CD8-positive, alpha-beta memory T cell (primary cell): ENCODE results near the gene PSORS1C2. TPM values are rescaled to one million over a fixed set of nuclear protein-coding genes. Genes with fewer than 3 reads are reported as not detected.

Experiments used
- CTCF ChIA-PET: fragments of 350-600 bp; sonication (Branson Sonifier 250); formaldehyde crosslinking; loops from one replicate; lab custom pipeline; 2021; ENCODE audit warnings: antibody characterized with exemption; lab: Charles Lee
- POLR2A ChIA-PET: fragments of 350-600 bp; sonication (Branson Sonifier 250); formaldehyde crosslinking; loops from one replicate; lab custom pipeline; 2021; ENCODE audit warnings: antibody characterized with exemption; lab: Charles Lee
- DNase-seq, 5 donors: peaks; one replicate each; pipeline versions ENCODE4 v3.0.0 to v3.0.0-alpha.2; 2020 to 2022; ENCODE audit warnings: mixed read lengths in 1 of 5
- H3K27ac ChIP-seq: one replicate; pipeline ENCODE4 v1.7.0; 2013; ENCODE audit warnings: low read depth, mild to moderate bottlenecking, low read length, moderate library complexity
- H3K27me3 ChIP-seq: 2 replicates; pipeline ENCODE4 v1.7.0; 2013; ENCODE audit warnings: low read length, mild to moderate bottlenecking; ENCODE audit not compliant: insufficient read depth, poor library complexity, severe bottlenecking
- H3K36me3 ChIP-seq: 2 replicates; pipeline ENCODE4 v1.7.0; 2013; ENCODE audit warnings: mild to moderate bottlenecking, low read length, moderate library complexity; ENCODE audit not compliant: insufficient read depth
- H3K4me1 ChIP-seq: 2 replicates; pipeline ENCODE4 v1.7.0; 2013; ENCODE audit warnings: mild to moderate bottlenecking, low read length, moderate library complexity; ENCODE audit not compliant: insufficient read depth
- H3K4me3 ChIP-seq: 2 replicates; pipeline ENCODE4 v1.7.0; 2013; ENCODE audit warnings: mild to moderate bottlenecking, low read length
- H3K9me3 ChIP-seq: 2 replicates; pipeline ENCODE4 v1.7.0; 2013; ENCODE audit warnings: mild to moderate bottlenecking, low read length
- H3K27ac Mint-ChIP-seq, 8 donors: one replicate each; pipeline ENCODE4 v1.8.0; 2020 to 2021; ENCODE audit warnings: mixed read lengths in 8 of 8, mild to moderate bottlenecking in 6 of 8, inconsistent platforms in 3 of 8, moderate library complexity in 3 of 8
- H3K27me3 Mint-ChIP-seq, 2 donors: one replicate each; pipeline ENCODE4 v1.8.0; 2020 to 2021; ENCODE audit warnings: mixed read lengths in 2 of 2, mild to moderate bottlenecking in 1 of 2, moderate library complexity in 1 of 2
- H3K36me3 Mint-ChIP-seq, 3 donors: one replicate each; pipeline ENCODE4 v1.8.0; 2020 to 2021; ENCODE audit warnings: mixed read lengths in 3 of 3, inconsistent platforms in 1 of 3, mild to moderate bottlenecking in 1 of 3
- H3K4me1 Mint-ChIP-seq, 3 donors: one replicate each; pipeline ENCODE4 v1.8.0; 2020 to 2021; ENCODE audit warnings: mixed read lengths in 3 of 3, inconsistent platforms in 1 of 3, mild to moderate bottlenecking in 1 of 3
- H3K4me3 Mint-ChIP-seq, 7 donors: one replicate each; pipeline ENCODE4 v1.8.0; 2020 to 2021; ENCODE audit warnings: mixed read lengths in 7 of 7, mild to moderate bottlenecking in 6 of 7, moderate library complexity in 4 of 7, inconsistent platforms in 2 of 7
- H3K9me3 Mint-ChIP-seq, 5 donors: one replicate each; pipeline ENCODE4 v1.8.0; 2020 to 2022; ENCODE audit warnings: mixed read lengths in 5 of 5, mild to moderate bottlenecking in 3 of 5, moderate library complexity in 2 of 5, inconsistent platforms in 1 of 5
- polyA plus RNA-seq: library from polyadenylated mRNA; unstranded; fragments of 300-500 nt; fragmentation: Illumina TruSeq; gene quantifications from one replicate; pipeline ENCODE4 v1.2.3, GENCODE V29; 2021
- total RNA-seq, 2 experiments: library from RNA; stranded (reverse); gene quantifications; one replicate each; pipeline ENCODE4 v1.2.3, GENCODE V29; 2021

PSORS1C2 gene
- total and polyA plus RNA-seq, 3 experiments from 2014 or later: not detected

DNA sequence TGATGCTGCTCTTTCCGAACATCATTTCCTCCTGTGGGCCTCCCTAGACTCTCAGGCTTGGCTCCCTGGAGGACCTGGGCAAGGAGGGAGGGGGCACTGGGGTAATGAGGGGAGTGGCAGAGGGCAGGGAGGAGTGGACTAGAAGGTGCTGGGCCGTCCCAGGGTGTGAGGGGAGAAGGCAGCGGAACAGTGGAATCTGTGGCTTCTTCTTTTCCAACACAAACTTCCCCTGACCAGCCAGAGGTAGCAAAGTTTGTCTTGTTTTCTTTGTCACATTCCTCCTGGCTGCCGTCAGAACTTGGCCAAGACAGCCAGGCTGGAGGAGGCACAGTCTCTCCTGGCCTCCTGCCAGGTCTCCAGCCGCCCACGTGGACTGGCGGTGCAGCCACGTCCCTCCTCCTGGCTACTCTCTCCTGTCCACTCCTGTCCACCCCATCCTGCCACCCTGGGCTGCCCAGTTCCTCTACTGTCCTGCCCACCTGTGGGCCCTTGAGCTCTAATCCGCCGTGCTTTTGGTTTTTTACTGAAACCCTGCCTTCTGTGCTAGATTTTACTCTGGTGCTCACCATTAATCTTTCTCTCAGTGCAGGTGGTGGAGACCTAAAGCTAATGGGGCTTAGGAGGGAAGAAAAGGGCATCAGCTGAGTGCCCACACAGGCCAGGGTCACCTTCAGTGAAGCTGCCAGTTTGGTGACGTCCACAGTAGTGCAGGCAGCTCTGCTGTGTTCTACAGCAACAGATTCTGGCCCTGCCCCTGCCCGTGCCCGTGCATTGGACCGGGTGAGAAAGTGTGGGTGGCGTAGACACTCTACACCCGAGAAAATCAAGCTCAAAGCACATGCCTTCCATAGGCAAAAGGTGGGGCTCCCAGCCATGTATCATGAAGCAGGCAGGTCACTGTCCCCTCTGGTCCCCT is 15.8 kb downstream of the PSORS1C2 start:
- Mint-ChIP-seq H3K36me3 (no peaks in the 10 kb centered on the region), H3K4me3 (peak overlapping the region in 1 of 7 donors; percentile 32), H3K27me3 (peaks cover 7 to 9% of the 10 kb centered on the region in 2 donors), H3K4me1 (peaks cover 2 to 3% (median 3%) of the 10 kb centered on the region in 3 donors), H3K9me3 (no peaks in the 10 kb centered on the region), H3K27ac (peak overlapping the region in 1 of 8 donors; percentile 50)
- no peaks in the 10 kb centered on the region for H3K36me3 ChIP-seq
- ChIA-PET CTCF (interaction anchor here (0.9 to 1.1 kb wide), 2 partner anchors 14 to 43 kb away, joined by 3 read pairs; no protein-coding TSS in a partner anchor), POLR2A (interaction anchor here (0.5 kb wide), 1 partner anchor 276 kb away, joined by 3 read pairs; no protein-coding TSS in a partner anchor)
- no peaks in the 10 kb centered on the region for H3K4me1 ChIP-seq
- H3K27me3 ChIP-seq: no peaks in the 10 kb centered on the region
- H3K4me3 ChIP-seq: no peak overlapping the region
- H3K27ac ChIP-seq: no peak overlapping the region
- DNase-seq: no peak
- no peaks in the 10 kb centered on the region for H3K9me3 ChIP-seq

DNA sequence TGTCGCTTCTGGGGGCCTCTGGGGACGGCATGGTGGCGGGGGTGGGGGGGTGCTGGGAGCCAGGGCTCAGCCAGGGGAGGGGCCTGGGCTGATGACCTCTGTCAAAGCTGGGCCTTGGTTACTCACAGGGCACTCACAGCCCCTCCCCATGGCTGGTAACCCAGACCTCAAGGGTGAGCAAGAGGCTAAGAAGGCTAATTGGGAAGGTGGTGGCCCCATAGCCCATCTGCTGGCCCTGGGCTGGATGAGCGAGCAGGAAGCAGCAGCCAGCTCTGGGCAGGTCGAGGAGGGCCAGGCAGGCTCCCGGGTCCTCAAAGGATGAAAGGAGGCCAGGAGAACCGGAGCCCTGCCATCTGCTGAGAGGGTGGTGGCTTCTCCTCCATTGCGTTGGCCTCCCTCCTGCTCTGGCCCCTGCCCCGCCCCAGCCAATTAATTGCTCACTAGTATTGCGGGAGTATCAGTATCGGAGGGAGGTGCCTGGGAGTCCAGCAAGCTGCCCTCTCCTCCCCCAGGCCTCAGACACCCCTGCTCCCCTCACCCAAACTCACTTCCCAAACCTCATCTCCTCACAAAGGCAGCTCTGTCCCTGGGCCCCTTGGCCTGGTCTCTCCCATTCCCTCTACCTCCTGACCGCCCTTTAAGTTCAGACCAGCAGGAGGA is 17.6 kb downstream of the PSORS1C2 start:
- DNase-seq: no peak
- no peak overlapping the region for H3K27ac ChIP-seq
- ChIA-PET CTCF (no interaction called here), POLR2A (no interaction called here)
- no peak overlapping the region for H3K4me3 Mint-ChIP-seq
- no peaks in the 10 kb centered on the region for H3K4me1 ChIP-seq
- no peaks in the 10 kb centered on the region for H3K36me3 ChIP-seq
- peaks cover 12% of the 10 kb centered on the region in 2 donors for H3K27me3 Mint-ChIP-seq
- H3K27me3 ChIP-seq: no peaks in the 10 kb centered on the region
- no peak overlapping the region for H3K4me3 ChIP-seq
- no peaks in the 10 kb centered on the region for H3K9me3 ChIP-seq
- H3K36me3 Mint-ChIP-seq: no peaks in the 10 kb centered on the region
- no peaks in the 10 kb centered on the region for H3K4me1 Mint-ChIP-seq
- H3K9me3 Mint-ChIP-seq: no peaks in the 10 kb centered on the region
- no peak overlapping the region for H3K27ac Mint-ChIP-seq

DNA sequence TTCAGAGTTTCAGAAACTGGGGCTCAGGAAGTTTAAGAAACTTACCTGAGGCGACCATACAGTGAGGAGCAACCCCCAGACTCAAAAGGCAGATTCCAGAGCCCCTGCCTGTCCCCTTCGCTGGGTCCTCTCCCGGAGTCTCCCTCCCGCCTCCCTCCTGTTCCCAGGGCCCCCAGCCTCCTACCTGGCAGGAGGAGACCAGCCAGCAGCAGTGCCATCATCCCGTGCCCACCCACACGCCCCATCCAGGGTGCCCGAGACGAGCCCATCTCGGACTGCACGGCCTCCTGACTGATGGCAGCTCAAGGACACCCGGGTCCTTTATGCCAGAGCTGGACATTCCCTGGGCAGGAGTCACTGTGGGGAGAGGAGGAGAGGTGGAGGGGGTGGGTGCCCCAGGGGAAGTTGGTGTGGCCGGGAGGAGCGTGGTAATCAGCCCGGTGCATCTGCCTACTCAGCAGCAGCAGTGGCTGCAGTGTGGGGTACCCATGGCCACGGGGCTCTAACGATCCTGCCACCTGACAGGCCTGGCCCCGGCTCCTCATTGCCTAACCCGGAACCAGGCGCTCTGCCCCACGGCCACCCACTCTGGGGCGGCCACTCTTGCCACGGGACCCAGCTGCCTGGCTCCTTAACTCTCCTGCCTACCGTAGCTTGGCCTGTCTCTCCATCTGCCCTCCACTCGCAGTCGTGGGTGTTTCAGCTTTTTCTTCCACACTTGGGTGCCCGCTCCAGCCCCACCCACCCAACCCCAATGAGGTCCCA is 18.5 kb downstream of the PSORS1C2 start, which contains the start of gene CDSN:
CDSN (minus strand) TSS at position 296 of the 765 bp plus-strand sequence; CDS start at position 269, 27 bp downstream.
- Histone ChIP-seq H3K27me3 (no peaks in the 10 kb centered on the region), H3K36me3 (no peaks in the 10 kb centered on the region), H3K27ac (no peak within 1 kb of the TSS), H3K4me1 (no peaks in the 10 kb centered on the region), H3K4me3 (no peak within 1 kb of the TSS), H3K9me3 (no peaks in the 10 kb centered on the region)
- ChIA-PET POLR2A (no interaction called here), CTCF (interaction anchor here (1.0 kb wide), 2 partner anchors 7 to 9 kb away, joined by 3 read pairs; no protein-coding TSS in a partner anchor)
- no peak within 1 kb of the TSS for H3K27ac Mint-ChIP-seq
- H3K4me3 Mint-ChIP-seq: no peak within 1 kb of the TSS
- H3K36me3 Mint-ChIP-seq: no peaks in the 10 kb centered on the region
- H3K4me1 Mint-ChIP-seq: peaks cover 0 to 3% (median 0%) of the 10 kb centered on the region in 3 donors
- no peak for DNase-seq
- peaks cover 19 to 20% of the 10 kb centered on the region in 2 donors for H3K27me3 Mint-ChIP-seq
- no peaks in the 10 kb centered on the region for H3K9me3 Mint-ChIP-seq

DNA sequence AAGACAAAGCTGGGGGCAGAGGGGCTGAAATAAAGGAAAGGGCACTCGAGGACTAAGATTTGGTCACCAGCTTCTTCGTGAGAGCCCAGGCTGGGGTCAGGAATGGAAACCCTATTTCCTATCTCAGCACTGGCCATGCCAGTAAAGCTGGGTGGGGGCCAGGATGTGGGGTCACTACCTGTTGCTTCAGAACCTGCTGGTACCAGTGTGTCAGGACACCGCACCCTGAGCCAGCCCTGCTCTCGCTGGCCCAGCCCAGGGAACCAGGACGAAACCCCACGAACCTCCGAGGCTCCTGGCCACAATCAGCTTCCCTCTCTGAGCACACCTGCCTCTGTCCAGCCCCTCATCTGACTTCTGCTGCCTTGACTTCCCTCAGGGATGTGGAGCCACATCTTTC is 20.7 kb downstream of the PSORS1C2 start:
- no peak overlapping the region for H3K27ac ChIP-seq
- Mint-ChIP-seq H3K4me1 (peaks cover 0 to 5% (median 3%) of the 10 kb centered on the region in 3 donors), H3K36me3 (no peaks in the 10 kb centered on the region), H3K27ac (no peak overlapping the region), H3K27me3 (peaks cover 21 to 28% of the 10 kb centered on the region in 2 donors), H3K4me3 (no peak overlapping the region), H3K9me3 (no peaks in the 10 kb centered on the region)
- H3K9me3 ChIP-seq: no peaks in the 10 kb centered on the region
- H3K27me3 ChIP-seq: no peaks in the 10 kb centered on the region
- H3K36me3 ChIP-seq: no peaks in the 10 kb centered on the region
- no peak for DNase-seq
- CTCF ChIA-PET: interaction anchor here (0.7 to 1.1 kb wide), 2 partner anchors 249 to 655 kb away, joined by 3 to 4 read pairs; no protein-coding TSS in a partner anchor
- no peak overlapping the region for H3K4me3 ChIP-seq
- POLR2A ChIA-PET: no interaction called here
- H3K4me1 ChIP-seq: no peaks in the 10 kb centered on the region

DNA sequence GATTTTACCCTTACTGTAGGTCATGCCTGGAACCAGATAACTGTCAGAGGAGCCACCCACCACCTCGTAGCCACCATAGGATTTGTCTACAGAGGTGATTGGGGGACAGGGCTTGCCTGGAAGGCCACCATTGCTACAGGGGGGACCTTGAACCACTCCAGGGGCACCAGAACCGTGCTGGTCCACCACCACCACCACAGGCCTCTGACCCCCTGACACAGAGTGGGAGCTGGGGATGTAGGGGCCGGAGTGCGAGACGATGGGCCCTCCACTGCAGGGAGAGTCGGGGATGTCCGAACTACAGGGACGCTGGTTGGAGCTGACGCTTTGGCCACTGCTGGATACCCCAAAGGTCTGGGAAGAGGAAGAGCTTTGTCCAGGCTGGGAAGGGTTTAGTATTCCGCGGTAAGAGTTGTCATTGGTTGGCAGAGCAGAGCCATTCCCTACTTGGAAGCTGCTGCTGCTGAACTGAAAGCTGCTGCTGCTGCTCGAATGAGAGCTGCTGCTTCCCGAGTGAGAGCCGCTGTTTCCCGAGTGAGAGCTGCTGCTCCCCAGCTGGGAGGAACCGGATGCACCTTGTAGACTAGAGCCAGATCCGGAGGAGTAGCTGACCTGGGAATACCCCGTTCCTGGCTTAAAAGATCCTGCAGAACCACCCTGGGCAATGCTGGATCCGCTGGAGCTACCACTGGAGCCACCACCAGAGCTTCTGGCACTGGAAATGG is 22.0 kb downstream of the PSORS1C2 start:
- ChIA-PET POLR2A (no interaction called here), CTCF (interaction anchor here (0.8 to 2.3 kb wide), 2 partner anchors 10 to 37 kb away, joined by 3 to 9 read pairs; no protein-coding TSS in a partner anchor)
- Mint-ChIP-seq H3K27me3 (peaks cover 25 to 32% of the 10 kb centered on the region in 2 donors), H3K9me3 (no peaks in the 10 kb centered on the region), H3K27ac (peak overlapping the region in 3 of 8 donors; percentile 22 to 74 (median 24)), H3K4me1 (peaks cover 0 to 5% (median 3%) of the 10 kb centered on the region in 3 donors), H3K36me3 (no peaks in the 10 kb centered on the region), H3K4me3 (no peak overlapping the region)
- DNase-seq: no peak
- no peaks in the 10 kb centered on the region for H3K4me1 ChIP-seq
- no peak overlapping the region for H3K4me3 ChIP-seq
- no peaks in the 10 kb centered on the region for H3K36me3 ChIP-seq
- H3K9me3 ChIP-seq: no peaks in the 10 kb centered on the region
- H3K27ac ChIP-seq: no peak overlapping the region
- no peaks in the 10 kb centered on the region for H3K27me3 ChIP-seq

DNA sequence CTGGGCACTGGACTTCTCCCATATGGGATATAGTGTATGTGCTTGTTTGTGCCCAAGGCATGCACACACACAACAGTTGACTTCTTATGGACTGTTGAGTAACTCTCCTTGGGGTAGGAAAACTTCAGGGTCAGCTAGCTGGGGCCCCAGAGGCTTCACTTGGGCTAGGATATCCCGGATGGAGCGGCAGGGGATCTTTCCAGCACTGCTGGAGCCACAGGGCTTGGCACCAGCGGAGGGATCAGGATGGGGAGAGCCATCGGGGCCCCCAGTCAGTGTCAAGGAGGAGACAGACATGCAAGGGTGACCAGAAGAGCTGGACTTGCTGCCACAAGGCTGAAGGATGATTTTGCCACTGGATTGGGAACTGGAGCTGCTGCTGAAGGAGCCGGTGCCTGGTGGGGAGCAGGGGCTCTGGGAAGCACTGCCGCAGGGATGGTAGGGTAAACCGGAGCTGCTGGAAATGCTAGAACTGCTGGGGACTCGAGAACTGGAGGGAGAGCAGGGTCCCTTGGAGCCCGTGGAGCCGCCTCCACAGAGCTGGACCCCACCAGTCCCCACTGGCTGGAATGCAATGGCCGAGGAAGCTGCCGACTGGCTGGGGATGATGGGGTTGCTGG is 22.8 kb downstream of the PSORS1C2 start:
- no peak overlapping the region for H3K27ac ChIP-seq
- CTCF ChIA-PET: interaction anchor here (0.6 to 2.3 kb wide), 3 partner anchors 11 to 29 kb away, joined by 3 to 9 read pairs (median 3); no protein-coding TSS in a partner anchor

More for the DNA sequence above, 22.8 kb downstream of the PSORS1C2 start:
- H3K4me3 Mint-ChIP-seq: no peak overlapping the region
- no peak for DNase-seq
- peaks cover 25 to 35% of the 10 kb centered on the region in 2 donors for H3K27me3 Mint-ChIP-seq
- H3K36me3 Mint-ChIP-seq: no peaks in the 10 kb centered on the region
- H3K9me3 ChIP-seq: no peaks in the 10 kb centered on the region
- H3K4me1 Mint-ChIP-seq: peaks cover 0 to 5% (median 3%) of the 10 kb centered on the region in 3 donors
- H3K4me1 ChIP-seq: no peaks in the 10 kb centered on the region
- POLR2A ChIA-PET: interaction anchor here (0.6 kb wide), 1 partner anchor 23 kb away, joined by 3 read pairs; no protein-coding TSS in a partner anchor
- H3K4me3 ChIP-seq: no peak overlapping the region
- H3K36me3 ChIP-seq: no peaks in the 10 kb centered on the region
- no peak overlapping the region for H3K27ac Mint-ChIP-seq
- H3K27me3 ChIP-seq: no peaks in the 10 kb centered on the region
- H3K9me3 Mint-ChIP-seq: no peaks in the 10 kb centered on the region
